K562 (cell line): Measurements from ENCODE around the gene NACC1. TPM values are rescaled to one million over a fixed set of nuclear protein-coding genes. Genes with fewer than 3 reads are reported as not detected.

Experiments used
- ATAC-seq: fragments of 200-7000 bp; cut with Tn5 transposase; 3 replicates; pipeline ENCODE4 v1.9.1; 2020; ENCODE audit warnings: moderate library complexity
- BruUV-seq: library from RNA; stranded (reverse); fragments of 400-500 nt; replicated peaks from 2 replicates; lab custom pipeline; 2021; lab: Mats Ljungman, UMichigan
- CTCF ChIA-PET: fragments of 300-600 bp; formaldehyde crosslinking; extraction: SDS; loops from one replicate; lab custom pipeline; 2021; ENCODE audit warnings: low intra/inter-chr PET ratio; lab: Yijun Ruan, JAX
- POLR2A ChIA-PET: fragments of 300-600, 350-650 bp; sonication (Branson Sonifier 250); formaldehyde crosslinking; extraction: SDS; loops from one replicate; lab custom pipeline; 2021; ENCODE audit warnings: antibody characterized with exemption, inconsistent platforms; lab: Yijun Ruan, JAX
- DNase-seq, 4 experiments: peaks; one replicate each; pipeline versions ENCODE4 v3.0.0 to v3.0.0-alpha.2; 2011 to 2018; ENCODE audit warnings: low spot score in 3 of 4, mixed read lengths in 3 of 4; ENCODE audit errors: extremely low read depth in 1 of 4
- FAIRE-seq: peaks from 2 replicates; lab custom pipeline; 2011; peaks lifted over from hg19 to GRCh38; lab: Jason Lieb, UNC
- H2AFZ ChIP-seq: 2 replicates; pipeline ENCODE4 v1.6.0; 2011; ENCODE audit warnings: low read depth, low read length, control low read depth, inconsistent platforms
- H3K27ac ChIP-seq: fragments of 200-600 bp; 3 replicates; pipeline ENCODE4 v1.8.0; 2011; ENCODE audit warnings: low read depth, mild to moderate bottlenecking, control low read depth, inconsistent platforms, low read length, moderate library complexity, mixed read lengths; ENCODE audit errors: extremely low read depth
- H3K27me3 ChIP-seq, 2 experiments: fragments of 300-600 bp in 1 of 2; 2 replicates in 1 of 2; 3 replicates in 1 of 2; pipeline versions ENCODE4 v1.6.0 to v1.8.0; 2011; ENCODE audit warnings: inconsistent platforms in 2 of 2, low read length in 2 of 2, mild to moderate bottlenecking in 1 of 2, mixed read lengths in 1 of 2, moderate library complexity in 1 of 2; ENCODE audit not compliant: control insufficient read depth in 2 of 2, insufficient read depth in 2 of 2
- H3K36me3 ChIP-seq: fragments of 300-600 bp; 3 replicates; pipeline ENCODE4 v1.8.0; 2011; ENCODE audit warnings: mild to moderate bottlenecking, low read length, inconsistent platforms; ENCODE audit not compliant: control insufficient read depth, insufficient read depth
- H3K4me1 ChIP-seq, 2 experiments: fragments of 200-600 bp in 1 of 2; replicated peaks in 1 of 2; 2 replicates in 1 of 2; 3 replicates in 1 of 2; pipeline versions ENCODE4 v1.5.1 to v1.8.0; 2011; ENCODE audit warnings: inconsistent platforms in 2 of 2, low read length in 2 of 2, mild to moderate bottlenecking in 1 of 2, mixed read lengths in 1 of 2, moderate library complexity in 1 of 2; ENCODE audit not compliant: control insufficient read depth in 2 of 2, insufficient read depth in 2 of 2
- H3K4me2 ChIP-seq: 2 replicates; pipeline ENCODE4 v1.6.1; 2011; ENCODE audit warnings: low read length, control low read depth, inconsistent platforms, mixed read lengths; ENCODE audit not compliant: insufficient read depth
- H3K4me3 ChIP-seq: fragments of 200-600 bp; sonication (generic), shearing (Covaris generic); 2 replicates; pipeline ENCODE4 v1.5.1; 2016; ENCODE audit warnings: control low read depth, inconsistent platforms
- H3K79me2 ChIP-seq: fragments of 200-600 bp; 3 replicates; pipeline ENCODE4 v1.8.0; 2011; ENCODE audit warnings: low read length, inconsistent platforms; ENCODE audit not compliant: control insufficient read depth, insufficient read depth
- H3K9ac ChIP-seq, 2 experiments: 2 replicates each; pipeline versions ENCODE4 v1.6.0 to v1.6.1; 2011; ENCODE audit warnings: low read depth in 2 of 2, low read length in 2 of 2, control low read depth in 1 of 2, inconsistent platforms in 1 of 2, mild to moderate bottlenecking in 1 of 2, mixed read lengths in 1 of 2; ENCODE audit not compliant: insufficient read depth in 1 of 2
- H3K9me1 ChIP-seq: one replicate; pipeline ENCODE4 v1.6.0; 2011; ENCODE audit warnings: inconsistent platforms, mild to moderate bottlenecking, low read length, moderate library complexity; ENCODE audit not compliant: control insufficient read depth, insufficient read depth
- H3K9me3 ChIP-seq: replicated peaks from 2 replicates; pipeline ENCODE4 v1.5.1; 2011; ENCODE audit warnings: low read depth, low read length, inconsistent platforms; ENCODE audit not compliant: control insufficient read depth, insufficient read depth
- H4K20me1 ChIP-seq: replicated peaks from 2 replicates; pipeline ENCODE4 v1.6.1; 2011; ENCODE audit warnings: low read length, inconsistent platforms, mixed read lengths; ENCODE audit not compliant: control insufficient read depth, insufficient read depth
- EZH2 ChIP-seq: IDR thresholded peaks from 2 replicates; pipeline ENCODE4 v1.6.1; 2012; ENCODE audit warnings: low read depth, mild to moderate bottlenecking, inconsistent platforms, low read length, borderline replicate concordance
- GABPB2 ChIP-seq: fragments of 250-450 bp; sonication (Bioruptor Pico); conservative IDR thresholded peaks from 2 replicates; pipeline ENCODE4 v1.5.1; 2021; ENCODE audit warnings: mild to moderate bottlenecking
- MLLT1 ChIP-seq, 2 experiments: fragments of 450-650 bp; IDR thresholded peaks; 2 replicates each; pipeline ENCODE4 v1.6.1; 2016
- POLR3A ChIP-seq: IDR thresholded peaks from 2 replicates; pipeline ENCODE4 v1.6.1; 2011; ENCODE audit warnings: borderline replicate concordance, mild to moderate bottlenecking, moderate library complexity; ENCODE audit not compliant: insufficient read length, insufficient read depth; ENCODE audit errors: extremely low read depth
- RBM22 ChIP-seq: fragments of 200-400 bp; formaldehyde crosslinking; IDR thresholded peaks from 2 replicates; pipeline ENCODE4 v1.6.1; 2018; ENCODE audit warnings: low read length, low read depth; ENCODE audit not compliant: poor library complexity, severe bottlenecking
- TEAD1 ChIP-seq, 2 experiments: fragments of 450-650 bp in 1 of 2; sonication (generic) in 1 of 2; formaldehyde crosslinking; IDR thresholded peaks; 2 replicates each; pipeline versions ENCODE4 v1.4.0 to v1.8.0; 2020 to 2022; ENCODE audit warnings: mild to moderate bottlenecking in 2 of 2, missing genetic modification reagents in 1 of 2
- ZFX ChIP-seq: sonication (generic); formaldehyde crosslinking; IDR thresholded peaks from 2 replicates; pipeline ENCODE4 v1.8.0; 2022; ENCODE audit warnings: mild to moderate bottlenecking, missing genetic modification reagents, moderate library complexity
- WGBS: fragments of 100-300 bp; shearing (Covaris generic); methylation state at CpG from one replicate; pipeline ENCODE4 v1.1.6; 2016; ENCODE audit warnings: low coverage, mixed read lengths; ENCODE audit not compliant: insufficient coverage; ENCODE audit errors: missing lambda C conversion rate; 5-methylcytosine and 5-hydroxymethylcytosine counted together
- in situ Hi-C: fragments of 300-500 bp; cut with MboI; formaldehyde crosslinking; loops from 4 replicates; pipeline ENCODE4 v1.15.0; 2018; ENCODE audit warnings: inconsistent platforms, mixed read lengths
- intact Hi-C: fragments of 100-400 bp; cut with micrococcal nuclease; formaldehyde crosslinking; loops from 2 replicates; pipeline ENCODE4 v1.14.2; 2022
- polyA plus RNA-seq, 8 experiments: library from polyadenylated mRNA; depleted of rRNA in 4 of 8; stranded (reverse) in 5 of 8; unstranded in 3 of 8; fragments of >200 nt; fragmentation: Nextera tagmentation in 2 of 8; fragmentation: Illumina TruSeq in 1 of 8; extraction: Ambion mirVana in 2 of 8; extraction: Trizol in 1 of 8; gene quantifications; 2 replicates each; pipeline versions ENCODE4 v1.2.1 to v1.2.3, GENCODE V29; 2011 to 2014; ENCODE audit warnings: inconsistent platforms in 1 of 8, missing spikeins in 1 of 8
- total RNA-seq, 7 experiments: library from RNA; depleted of rRNA in 6 of 7; stranded (reverse); fragments of >200 nt in 6 of 7; fragmentation: Illumina TruSeq in 2 of 7; extraction: Trizol in 2 of 7; gene quantifications; 2 replicates each; pipeline versions ENCODE4 v1.2.1 to v1.2.3, GENCODE V29; 2011 to 2021; ENCODE audit warnings: low replicate concordance in 1 of 7

Gene NACC1
- total and polyA plus RNA-seq, 9 of the 15 experiments (the other 6 are each of a cell fraction or from before 2014, with no cell fraction given), result 0.04 to 96.6 (median 25.8) TPM

- CTCF ChIA-PET, result interaction anchor here (0.6 to 4.7 kb wide), 3 partner anchors 25 to 127 kb away, joined by 3 to 59 read pairs (median 46); no protein-coding TSS in a partner anchor
- no peak overlapping the region for H2AFZ ChIP-seq
- no TSS peak for BruUV-seq
- H4K20me1 ChIP-seq, result no peaks in the 10 kb centered on the region
- peaks cover 5% of the 10 kb centered on the region; the same call in 1 of the 3 replicates for H3K36me3 ChIP-seq
- no peak overlapping the region; a peak in 1 of 4 replicates for H3K9ac ChIP-seq
- H3K9me3 ChIP-seq, result no peaks in the 10 kb centered on the region
- no peak overlapping the region for H3K4me2 ChIP-seq
- H3K27ac ChIP-seq, result peak overlapping the region; percentile 10; the same call in 2 of the 3 replicates
- FAIRE-seq (no peak), DNase-seq (no peak), ATAC-seq (no peak)
- WGBS, result 85% methylated on average over 12 of the region's 14 CpGs
- no peaks in the 10 kb centered on the region for H3K9me1 ChIP-seq
- no peaks in the 10 kb centered on the region for H3K27me3 ChIP-seq
- POLR2A ChIA-PET, result interaction anchor here (0.8 to 1.0 kb wide), 2 partner anchors 27 to 116 kb away, joined by 5 read pairs; no protein-coding TSS in a partner anchor
- peaks cover 36 to 81% of the 10 kb centered on the region in 2 experiments for H3K4me1 ChIP-seq
- H3K4me3 ChIP-seq, result no peak overlapping the region
- H3K79me2 ChIP-seq, result peaks cover 7% of the 10 kb centered on the region; the same call in 1 of the 3 replicates
- no peak for TF ChIP-seq EZH2
- TF ChIP-seq GABPB2 (CRISPR knock-in tag), result no peak
- no peak for TF ChIP-seq POLR3A
- peak; percentile 14; the same call in 1 of the 2 replicates for TF ChIP-seq ZFX (CRISPR knock-in tag)
- 0 out of 4 replicates have a peak, but pooled peaks of 1 of the 2 experiments have one; percentile 4 for TF ChIP-seq TEAD1 (CRISPR knock-in tag; IDR thresholded peaks at IDR 0.05)
- TF ChIP-seq MLLT1 (IDR thresholded peaks at IDR 0.05), result no peak
- peak; percentile 58 for TF ChIP-seq RBM22
- TF ChIP-seq, all 486 proteins: peak for 3
- in situ Hi-C loops (loop anchor here (5.0 kb wide), 1 partner anchor 115 kb away; no protein-coding TSS in a partner anchor), intact Hi-C loops (loop anchor here (5.0 kb wide), 1 partner anchor 60 kb away; no protein-coding TSS in a partner anchor)
Measured at GRCh38 chr19:13092606-13093235, 25.3 kb upstream of the NACC1 start.
